SH-SY5Y (cell line): Measurements from ENCODE around the gene MEN1.

Experiments used
- GATA2 ChIP-seq: IDR thresholded peaks from 2 replicates; pipeline ENCODE4 v1.6.1; 2011; ENCODE audit warnings: mild to moderate bottlenecking, low read depth, low read length
- GATA3 ChIP-seq: IDR thresholded peaks from 2 replicates; pipeline ENCODE4 v1.6.1; 2011; ENCODE audit warnings: low read depth, mild to moderate bottlenecking, low read length, moderate library complexity

- TF ChIP-seq GATA2: no peak
- no peak for TF ChIP-seq GATA3
These were observed 38.5 kb downstream of the MEN1 start for GRCh38 chr11:64771861-64772260.
